ENCODE results near the gene LYPLA2. TPM values are rescaled to one million over a fixed set of nuclear protein-coding genes. Genes with fewer than 3 reads are reported as not detected.

The LYPLA2 gene
- total RNA-seq, 4 donors from 2014 or later: 23.6 to 36.3 (median 31.6) TPM

DNA sequence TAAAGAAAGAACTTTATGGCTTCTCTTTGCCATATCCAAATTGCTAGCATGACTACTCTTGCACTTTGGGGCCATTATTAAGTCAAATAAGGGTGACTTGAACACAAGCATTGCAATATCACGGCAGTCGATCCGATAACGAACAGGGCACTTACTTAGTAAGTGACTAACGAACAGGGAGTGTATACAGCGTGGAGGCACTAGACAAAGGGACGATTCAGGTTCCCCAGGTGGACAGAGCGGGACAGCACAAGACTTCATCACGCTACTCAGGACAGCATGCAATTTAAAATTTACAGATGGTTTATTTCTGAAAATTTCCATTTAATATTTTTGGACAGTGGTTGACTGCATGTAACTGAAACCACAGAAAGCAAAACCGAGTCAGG lies 18.1 kb upstream of the LYPLA2 start:
- WGBS, 2 donors: 80 to 88% methylated on average over 10 of the region's 10 CpGs

DNA sequence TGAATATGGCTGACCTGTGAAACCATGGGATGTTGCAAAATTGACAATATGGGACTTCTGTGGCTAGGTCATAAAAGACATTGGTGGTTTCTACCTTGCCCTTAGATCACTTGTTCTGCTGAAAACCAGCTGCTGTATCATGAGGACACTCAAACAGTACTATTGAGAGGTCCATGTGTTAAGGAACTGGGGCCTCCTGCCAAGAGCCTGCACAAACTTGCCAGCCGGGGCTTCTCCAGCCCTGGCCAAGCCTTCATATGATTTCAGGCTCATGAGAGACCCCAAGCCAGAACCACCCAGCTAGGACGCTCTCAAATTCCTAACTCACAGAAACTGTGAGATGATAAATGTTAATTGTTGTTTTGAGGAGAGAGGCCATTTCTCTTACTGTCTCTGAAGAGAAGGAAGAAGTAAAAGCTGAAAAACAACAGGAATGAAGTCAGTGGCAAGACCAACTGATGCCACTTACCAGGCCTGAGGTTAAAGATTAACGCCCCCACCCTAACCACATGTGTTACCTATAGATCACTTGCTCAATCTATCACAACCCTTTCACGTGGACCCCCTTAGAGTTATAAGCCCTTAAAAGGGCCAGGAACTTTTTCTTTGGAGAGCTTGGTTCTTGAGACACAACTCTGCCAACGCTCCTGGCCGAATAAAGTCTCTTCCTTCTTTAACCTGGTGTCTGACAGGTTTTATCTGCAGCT lies 16.6 kb upstream of the LYPLA2 start:
- H3K27me3 ChIP-seq: no peaks in the 10 kb centered on the region
- no peaks in the 10 kb centered on the region for H3K9me3 ChIP-seq
- no peak for DNase-seq (ENCODE audit: low spot score in 2 of 2)
- WGBS, 2 donors: 72 to 79% methylated on average over 6 of the region's 6 CpGs
- no peak overlapping the region for H3K27ac ChIP-seq
- peaks cover 0 to 14% (median 0%) of the 10 kb centered on the region in 3 donors for H3K36me3 ChIP-seq
- H3K4me1 ChIP-seq: peaks cover 0 to 30% (median 13%) of the 10 kb centered on the region in 4 donors
- TF ChIP-seq POLR2A (IDR thresholded peaks at IDR 0.05) (no peak), EP300 (IDR thresholded peaks at IDR 0.05) (no peak)
- TF ChIP-seq, protein P1, sequence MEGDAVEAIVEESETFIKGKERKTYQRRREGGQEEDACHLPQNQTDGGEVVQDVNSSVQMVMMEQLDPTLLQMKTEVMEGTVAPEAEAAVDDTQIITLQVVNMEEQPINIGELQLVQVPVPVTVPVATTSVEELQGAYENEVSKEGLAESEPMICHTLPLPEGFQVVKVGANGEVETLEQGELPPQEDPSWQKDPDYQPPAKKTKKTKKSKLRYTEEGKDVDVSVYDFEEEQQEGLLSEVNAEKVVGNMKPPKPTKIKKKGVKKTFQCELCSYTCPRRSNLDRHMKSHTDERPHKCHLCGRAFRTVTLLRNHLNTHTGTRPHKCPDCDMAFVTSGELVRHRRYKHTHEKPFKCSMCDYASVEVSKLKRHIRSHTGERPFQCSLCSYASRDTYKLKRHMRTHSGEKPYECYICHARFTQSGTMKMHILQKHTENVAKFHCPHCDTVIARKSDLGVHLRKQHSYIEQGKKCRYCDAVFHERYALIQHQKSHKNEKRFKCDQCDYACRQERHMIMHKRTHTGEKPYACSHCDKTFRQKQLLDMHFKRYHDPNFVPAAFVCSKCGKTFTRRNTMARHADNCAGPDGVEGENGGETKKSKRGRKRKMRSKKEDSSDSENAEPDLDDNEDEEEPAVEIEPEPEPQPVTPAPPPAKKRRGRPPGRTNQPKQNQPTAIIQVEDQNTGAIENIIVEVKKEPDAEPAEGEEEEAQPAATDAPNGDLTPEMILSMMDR (IDR thresholded peaks at IDR 0.05): no peak
- no peak overlapping the region for H3K4me3 ChIP-seq

More for the DNA sequence above, 18.1 kb upstream of the LYPLA2 start:
- H3K36me3 ChIP-seq: peaks cover 0 to 24% (median 0%) of the 10 kb centered on the region in 3 donors
- DNase-seq (ENCODE audit: low spot score in 2 of 2): no peak
- H3K27ac ChIP-seq: no peak overlapping the region
- H3K9me3 ChIP-seq: no peaks in the 10 kb centered on the region
- TF ChIP-seq EP300 (IDR thresholded peaks at IDR 0.05) (no peak), POLR2A (IDR thresholded peaks at IDR 0.05) (no peak)
- TF ChIP-seq, protein P1 (IDR thresholded peaks at IDR 0.05): no peak
- peaks cover 0 to 23% (median 7%) of the 10 kb centered on the region in 4 donors for H3K4me1 ChIP-seq
- no peak overlapping the region for H3K4me3 ChIP-seq
- H3K27me3 ChIP-seq: no peaks in the 10 kb centered on the region

DNA sequence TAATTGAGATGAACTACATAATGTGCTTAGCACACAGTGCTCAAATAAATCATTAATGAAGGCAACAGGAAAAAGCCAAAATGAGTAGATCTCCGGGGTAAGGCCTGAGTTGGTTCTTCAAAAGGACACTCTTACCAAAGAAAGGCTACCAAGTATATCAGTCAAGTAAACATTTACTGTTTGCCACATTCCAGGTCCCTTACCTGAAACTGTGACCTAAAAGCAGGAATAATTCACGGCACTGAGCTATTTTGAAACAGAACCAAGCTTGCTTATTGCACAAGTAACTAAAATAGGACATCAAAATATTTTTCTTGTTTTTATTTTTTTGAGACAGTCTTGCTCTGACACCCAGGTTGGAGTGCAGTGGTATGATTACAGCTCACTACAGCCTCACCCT lies 14.7 kb upstream of the LYPLA2 start:
- H3K27me3 ChIP-seq: no peaks in the 10 kb centered on the region
- H3K36me3 ChIP-seq: peaks cover 0 to 15% (median 0%) of the 10 kb centered on the region in 3 donors
- no peak overlapping the region for H3K4me3 ChIP-seq
- no peaks in the 10 kb centered on the region for H3K9me3 ChIP-seq
- WGBS, 2 donors: 73 to 89% methylated on average over 2 of the region's 2 CpGs
- TF ChIP-seq POLR2A (IDR thresholded peaks at IDR 0.05): no peak
- TF ChIP-seq, protein P1 (IDR thresholded peaks at IDR 0.05): no peak
- TF ChIP-seq EP300 (IDR thresholded peaks at IDR 0.05): no peak
- peaks cover 3 to 48% (median 16%) of the 10 kb centered on the region in 4 donors for H3K4me1 ChIP-seq
- no peak overlapping the region for H3K27ac ChIP-seq
- no peak for DNase-seq (ENCODE audit: low spot score in 2 of 2)

DNA sequence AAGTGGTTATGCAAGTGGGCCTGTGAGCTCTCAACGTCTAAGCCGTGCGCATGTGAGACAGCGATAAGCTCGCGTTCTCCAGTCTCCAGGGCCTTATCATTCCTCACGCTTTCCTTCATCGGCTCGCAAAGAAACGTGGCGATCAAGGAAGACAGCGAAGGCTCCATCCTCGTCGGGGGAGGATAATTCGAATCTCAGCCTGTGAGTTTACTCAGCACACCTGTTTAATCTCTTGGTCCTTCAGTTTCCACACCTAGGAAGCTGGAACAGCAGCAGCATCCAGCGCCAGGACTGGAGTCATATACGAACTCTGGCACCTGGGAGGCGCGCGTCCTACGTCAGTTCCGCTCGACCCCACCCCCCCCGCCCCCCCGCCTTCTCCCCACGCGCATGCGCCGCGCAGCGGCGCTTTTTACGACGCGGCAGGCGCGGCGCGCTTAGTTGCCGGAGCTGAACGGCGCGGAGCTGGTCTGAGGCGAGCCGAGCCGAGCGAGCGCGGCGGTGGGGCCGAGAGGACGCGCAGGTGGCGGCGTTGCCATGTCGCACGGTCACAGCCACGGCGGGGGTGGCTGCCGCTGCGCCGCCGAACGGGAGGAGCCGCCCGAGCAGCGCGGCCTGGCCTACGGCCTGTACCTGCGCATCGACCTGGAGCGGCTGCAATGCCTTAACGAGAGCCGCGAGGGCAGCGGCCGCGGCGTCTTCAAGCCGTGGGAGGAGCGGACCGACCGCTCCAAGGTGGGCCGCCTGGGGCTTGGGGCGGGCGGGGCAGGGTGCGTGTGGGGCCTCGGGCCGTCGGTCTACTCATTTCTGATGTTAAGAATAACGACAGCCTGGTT lies 12.7 kb upstream of the LYPLA2 start, which contains the start of gene PITHD1:
Gene PITHD1 (plus strand): TSS at position 440 of the 836 bp plus-strand sequence. CDS start 98 bp downstream, at position 538.
- peaks cover 3 to 48% (median 16%) of the 10 kb centered on the region in 4 donors for H3K4me1 ChIP-seq
- no peaks in the 10 kb centered on the region for H3K9me3 ChIP-seq
- WGBS, 2 donors: 0 to 1% methylated on average over 74 to 75 of the region's 91 CpGs
- TF ChIP-seq POLR2A (IDR thresholded peaks at IDR 0.05): peak; percentile 63 to 87
- TF ChIP-seq, protein P1 (IDR thresholded peaks at IDR 0.05): no peak
- peak in 1 of 2 donors; percentile 84 for TF ChIP-seq EP300 (IDR thresholded peaks at IDR 0.05)
- H3K4me3 ChIP-seq: peak within 1 kb of the TSS; percentile 88 to 97 (median 96)
- H3K36me3 ChIP-seq: peaks cover 0 to 27% (median 0%) of the 10 kb centered on the region in 3 donors
- no peaks in the 10 kb centered on the region for H3K27me3 ChIP-seq
- peak within 1 kb of the TSS; percentile 84 to 95 (median 90) for H3K27ac ChIP-seq
- peak; percentile 58 to 59 for DNase-seq (ENCODE audit: low spot score in 2 of 2)

Data from tibial nerve (tissue), 4 donors.